Measurements from ENCODE around the gene AMY2A.
"Not testable (repeated sequence)": the region's sequence is repeated elsewhere in the genome, so short reads cannot be mapped to it uniquely, and the experiment has no call there.

Gene AMY2A

GRCh38 chr1:103576065-103576464 is 41.2 kb upstream of the AMY2A start (continued):
- TF ChIP-seq EGR2 (tag by site-specific recombination; IDR thresholded peaks at IDR 0.05; ENCODE audit: low read depth), result no peak
- TF ChIP-seq SCRT1 (tag by site-specific recombination; IDR thresholded peaks at IDR 0.05; ENCODE audit: borderline replicate concordance), result no peak
- no peak for TF ChIP-seq ZNF37A (tag by site-specific recombination; IDR thresholded peaks at IDR 0.05)
- TF ChIP-seq TSHZ1 (tag by site-specific recombination; IDR thresholded peaks at IDR 0.05; ENCODE audit: borderline replicate concordance), result no peak
- TF ChIP-seq ZNF670 (tag by site-specific recombination; IDR thresholded peaks at IDR 0.05; ENCODE audit: low read depth), result no peak

GRCh38 chr1:103576784-103577183 is 40.4 kb upstream of the AMY2A start:
- CTCF ChIA-PET; H3K4me3 ChIP-seq (ENCODE audit: low read depth, low read length); POLR2A ChIA-PET: not testable (repeated sequence)

GRCh38 chr1:103582464-103582863 is 34.8 kb upstream of the AMY2A start:
- POLR2A ChIA-PET, result no interaction called here
- H3K27ac ChIP-seq (ENCODE audit: extremely low read depth, low read depth, low read length), result no peak overlapping the region
- H3K36me3 ChIP-seq (ENCODE audit: control insufficient read depth in 2 of 2, insufficient read depth in 1 of 2, low read length in 2 of 2), result no peaks in the 10 kb centered on the region
- no peaks in the 10 kb centered on the region for H3K4me1 ChIP-seq (ENCODE audit: control insufficient read depth, insufficient read depth, low read length)
- no peak for TF ChIP-seq ZNF645 (tag by site-specific recombination; IDR thresholded peaks at IDR 0.05)
- no peak overlapping the region for H3K4me3 ChIP-seq (ENCODE audit: low read depth, low read length)
- CTCF ChIA-PET, result no interaction called here
- H3K9me3 ChIP-seq (ENCODE audit: control insufficient read depth, insufficient read depth, low read depth, low read length), result no peaks in the 10 kb centered on the region

More at GRCh38 chr1:103576784-103577183, 40.4 kb upstream of the AMY2A start:
- not testable (repeated sequence) for H3K27ac ChIP-seq (ENCODE audit: extremely low read depth, low read depth, low read length); H3K9me3 ChIP-seq (ENCODE audit: control insufficient read depth, insufficient read depth, low read depth, low read length); H3K4me1 ChIP-seq (ENCODE audit: control insufficient read depth, insufficient read depth, low read length); H3K36me3 ChIP-seq (ENCODE audit: control insufficient read depth in 2 of 2, insufficient read depth in 1 of 2, low read length in 2 of 2)

- Histone ChIP-seq H3K27ac (ENCODE audit: extremely low read depth, low read depth, low read length) (no peak overlapping the region), H3K4me1 (ENCODE audit: control insufficient read depth, insufficient read depth, low read length) (no peaks in the 10 kb centered on the region), H3K36me3 (ENCODE audit: control insufficient read depth in 2 of 2, insufficient read depth in 1 of 2, low read length in 2 of 2) (no peaks in the 10 kb centered on the region), H3K4me3 (ENCODE audit: low read depth, low read length) (no peak overlapping the region), H3K9me3 (ENCODE audit: control insufficient read depth, insufficient read depth, low read depth, low read length) (no peaks in the 10 kb centered on the region)
- no peak for TF ChIP-seq MZF1 (tag by site-specific recombination; IDR thresholded peaks at IDR 0.05; ENCODE audit: borderline replicate concordance)
- no peak for TF ChIP-seq ZFP41 (tag by site-specific recombination; IDR thresholded peaks at IDR 0.05; ENCODE audit: borderline replicate concordance)
- TF ChIP-seq YY1 (tag by site-specific recombination; IDR thresholded peaks at IDR 0.05), result no peak
- no peak for TF ChIP-seq SETDB1 (IDR thresholded peaks at IDR 0.05; ENCODE audit: insufficient read length, low read length)
- no peak for TF ChIP-seq ZNF433 (tag by site-specific recombination; IDR thresholded peaks at IDR 0.05; ENCODE audit: low read depth)
- no peak for TF ChIP-seq PBX3 (CRISPR knock-in tag; IDR thresholded peaks at IDR 0.05)
- no peak for TF ChIP-seq OSR2 (tag by site-specific recombination; IDR thresholded peaks at IDR 0.05)
- TF ChIP-seq WT1 (tag by site-specific recombination; IDR thresholded peaks at IDR 0.05), result no peak
- no peak for TF ChIP-seq ZNF571 (tag by site-specific recombination; IDR thresholded peaks at IDR 0.05)
- TF ChIP-seq SCRT2 (tag by site-specific recombination; IDR thresholded peaks at IDR 0.05), result no peak
- TF ChIP-seq KLF16 (tag by site-specific recombination; IDR thresholded peaks at IDR 0.05), result no peak
- no peak for TF ChIP-seq ZNF350 (tag by site-specific recombination; IDR thresholded peaks at IDR 0.05)
- no peak for TF ChIP-seq ZNF558 (tag by site-specific recombination; IDR thresholded peaks at IDR 0.05)
- TF ChIP-seq ZNF549 (tag by site-specific recombination; IDR thresholded peaks at IDR 0.05), result no peak
- POLR2A ChIA-PET, result no interaction called here
- CTCF ChIA-PET, result interaction anchor here (0.6 kb wide), 1 partner anchor 731 kb away, joined by 3 read pairs; no protein-coding TSS in a partner anchor
Measured at GRCh38 chr1:103583887-103584286, 33.3 kb upstream of the AMY2A start.

All from HEK293 (cell line).